ENCODE measurements around the gene TPRA1. TPM values are rescaled to one million over a fixed set of nuclear protein-coding genes. Genes with fewer than 3 reads are reported as not detected.

The TPRA1 gene
- total RNA-seq, 4 donors from 2014 or later = 50.3 to 75.3 (median 67.5) TPM

GRCh38 chr3:127584734-127585133 is 5.8 kb downstream of the TPRA1 start:
- peaks cover 0 to 67% (median 19%) of the 10 kb centered on the region in 4 donors for H3K4me1 ChIP-seq
- peaks cover 0 to 20% (median 0%) of the 10 kb centered on the region in 3 donors for H3K36me3 ChIP-seq
- TF ChIP-seq POLR2A (IDR thresholded peaks at IDR 0.05) (no peak), CTCF (IDR thresholded peaks at IDR 0.05) (no peak), EP300 (IDR thresholded peaks at IDR 0.05) (no peak)
- H3K27me3 ChIP-seq = no peaks in the 10 kb centered on the region
- DNase-seq (ENCODE audit: low spot score in 2 of 2) = no peak
- H3K4me3 ChIP-seq = no peak overlapping the region
- H3K27ac ChIP-seq = no peak overlapping the region
- 91 to 92% methylated on average over 6 of the region's 6 CpGs for WGBS, 2 donors
- no peaks in the 10 kb centered on the region for H3K9me3 ChIP-seq

- Histone ChIP-seq H3K27ac (no peak overlapping the region), H3K4me1 (peaks cover 0 to 34% (median 1%) of the 10 kb centered on the region in 4 donors), H3K9me3 (no peaks in the 10 kb centered on the region), H3K4me3 (no peak overlapping the region), H3K36me3 (peaks cover 0 to 62% (median 0%) of the 10 kb centered on the region in 3 donors), H3K27me3 (no peaks in the 10 kb centered on the region)
- DNase-seq (ENCODE audit: low spot score in 2 of 2) = no peak
- WGBS, 2 donors = 76 to 79% methylated on average over 10 to 11 of the region's 11 CpGs
- TF ChIP-seq POLR2A (IDR thresholded peaks at IDR 0.05) = no peak
- TF ChIP-seq EP300 (IDR thresholded peaks at IDR 0.05) = no peak
- TF ChIP-seq CTCF (IDR thresholded peaks at IDR 0.05) = no peak
Measured at GRCh38 chr3:127580327-127581060, 10.0 kb downstream of the TPRA1 start.

GRCh38 chr3:127578802-127579201 is 11.7 kb downstream of the TPRA1 start:
- TF ChIP-seq POLR2A (IDR thresholded peaks at IDR 0.05) (no peak), EP300 (IDR thresholded peaks at IDR 0.05) (no peak), CTCF (IDR thresholded peaks at IDR 0.05) (no peak)
- Histone ChIP-seq H3K4me3 (no peak overlapping the region), H3K27me3 (no peaks in the 10 kb centered on the region), H3K36me3 (peaks cover 0 to 67% (median 4%) of the 10 kb centered on the region in 3 donors), H3K9me3 (no peaks in the 10 kb centered on the region), H3K4me1 (peaks cover 0 to 28% (median 4%) of the 10 kb centered on the region in 4 donors), H3K27ac (no peak overlapping the region)
- no peak for DNase-seq (ENCODE audit: low spot score in 2 of 2)
- 79 to 90% methylated on average over 2 of the region's 6 CpGs for WGBS, 2 donors

- Histone ChIP-seq H3K27ac (no peak overlapping the region), H3K9me3 (no peaks in the 10 kb centered on the region), H3K27me3 (no peaks in the 10 kb centered on the region), H3K36me3 (peaks cover 0 to 73% (median 7%) of the 10 kb centered on the region in 3 donors), H3K4me3 (no peak overlapping the region), H3K4me1 (peaks cover 0 to 28% (median 4%) of the 10 kb centered on the region in 4 donors)
- no peak for DNase-seq (ENCODE audit: low spot score in 2 of 2)
- WGBS, 2 donors = 54 to 100% methylated on average over 1 to 2 of the region's 2 CpGs
- TF ChIP-seq POLR2A (IDR thresholded peaks at IDR 0.05) = no peak
- TF ChIP-seq EP300 (IDR thresholded peaks at IDR 0.05) = no peak
- TF ChIP-seq CTCF (IDR thresholded peaks at IDR 0.05) = no peak
Measured at GRCh38 chr3:127578168-127578567, 12.4 kb downstream of the TPRA1 start.

- peaks cover 0 to 28% (median 4%) of the 10 kb centered on the region in 4 donors for H3K4me1 ChIP-seq
- TF ChIP-seq POLR2A (IDR thresholded peaks at IDR 0.05) = no peak
- no peak for TF ChIP-seq EP300 (IDR thresholded peaks at IDR 0.05)
- TF ChIP-seq CTCF (IDR thresholded peaks at IDR 0.05) = no peak
- WGBS, 2 donors = 86 to 92% methylated on average over 7 of the region's 7 CpGs
- H3K9me3 ChIP-seq = no peaks in the 10 kb centered on the region
- H3K27me3 ChIP-seq = no peaks in the 10 kb centered on the region
- H3K4me3 ChIP-seq = no peak overlapping the region
- no peak for DNase-seq (ENCODE audit: low spot score in 2 of 2)
- H3K27ac ChIP-seq = no peak overlapping the region
- peaks cover 0 to 80% (median 14%) of the 10 kb centered on the region in 3 donors for H3K36me3 ChIP-seq
Measured at GRCh38 chr3:127577448-127577847, 13.1 kb downstream of the TPRA1 start.
